ENCODE measurements around the gene PTHLH.

The PTHLH gene

DNA sequence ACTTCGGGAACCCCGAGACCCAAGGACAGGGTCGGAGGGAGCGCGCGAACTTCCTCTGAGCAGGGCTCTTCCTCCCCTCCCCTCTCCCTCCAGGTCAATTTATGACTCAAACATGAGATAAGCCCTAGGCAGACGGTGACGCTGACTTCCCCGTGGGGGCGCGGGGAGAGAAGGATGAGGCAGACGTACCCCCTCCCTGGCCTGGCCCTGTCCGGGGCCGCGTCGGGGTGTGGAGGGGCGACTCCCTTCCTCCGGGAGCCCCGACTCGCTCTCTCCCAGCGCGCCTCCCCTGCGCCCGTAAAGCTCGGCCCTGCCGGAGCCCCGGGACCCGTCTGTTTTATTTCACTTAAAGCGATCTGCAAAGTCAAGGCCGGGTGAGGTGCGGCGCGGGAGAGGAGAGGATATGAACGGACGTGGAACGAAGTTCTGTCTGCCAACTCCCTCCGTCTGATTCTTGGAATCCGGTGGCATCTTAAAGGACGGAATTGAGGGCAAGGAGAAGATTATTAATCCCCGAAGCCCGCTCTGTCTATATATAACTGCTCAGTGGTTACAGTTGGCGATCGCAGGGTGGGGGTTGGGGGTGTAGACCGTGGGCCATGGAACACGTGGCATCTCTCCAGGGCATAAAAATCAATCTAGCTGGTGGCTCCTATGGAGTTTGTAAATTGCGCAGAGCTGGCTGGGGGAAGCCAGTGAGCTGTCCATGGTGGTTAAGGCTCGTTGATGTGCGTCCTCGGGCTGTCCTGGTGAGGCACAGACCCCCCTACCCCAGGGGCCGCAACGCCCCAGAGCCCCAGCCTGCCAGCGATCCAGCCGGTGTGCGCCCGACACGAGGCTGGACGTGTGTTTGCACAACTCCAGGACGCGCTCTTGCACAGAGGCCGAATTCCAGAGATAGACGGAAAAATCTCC is 2.9 kb upstream of the PTHLH start:
- H3K27ac ChIP-seq, result no peak overlapping the region
- H3K4me3 ChIP-seq, result peak overlapping the region; percentile 67
- DNase-seq (ENCODE audit: low spot score), result no peak
- TF ChIP-seq, protein P1, sequence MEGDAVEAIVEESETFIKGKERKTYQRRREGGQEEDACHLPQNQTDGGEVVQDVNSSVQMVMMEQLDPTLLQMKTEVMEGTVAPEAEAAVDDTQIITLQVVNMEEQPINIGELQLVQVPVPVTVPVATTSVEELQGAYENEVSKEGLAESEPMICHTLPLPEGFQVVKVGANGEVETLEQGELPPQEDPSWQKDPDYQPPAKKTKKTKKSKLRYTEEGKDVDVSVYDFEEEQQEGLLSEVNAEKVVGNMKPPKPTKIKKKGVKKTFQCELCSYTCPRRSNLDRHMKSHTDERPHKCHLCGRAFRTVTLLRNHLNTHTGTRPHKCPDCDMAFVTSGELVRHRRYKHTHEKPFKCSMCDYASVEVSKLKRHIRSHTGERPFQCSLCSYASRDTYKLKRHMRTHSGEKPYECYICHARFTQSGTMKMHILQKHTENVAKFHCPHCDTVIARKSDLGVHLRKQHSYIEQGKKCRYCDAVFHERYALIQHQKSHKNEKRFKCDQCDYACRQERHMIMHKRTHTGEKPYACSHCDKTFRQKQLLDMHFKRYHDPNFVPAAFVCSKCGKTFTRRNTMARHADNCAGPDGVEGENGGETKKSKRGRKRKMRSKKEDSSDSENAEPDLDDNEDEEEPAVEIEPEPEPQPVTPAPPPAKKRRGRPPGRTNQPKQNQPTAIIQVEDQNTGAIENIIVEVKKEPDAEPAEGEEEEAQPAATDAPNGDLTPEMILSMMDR (IDR thresholded peaks at IDR 0.05), result no peak

DNA sequence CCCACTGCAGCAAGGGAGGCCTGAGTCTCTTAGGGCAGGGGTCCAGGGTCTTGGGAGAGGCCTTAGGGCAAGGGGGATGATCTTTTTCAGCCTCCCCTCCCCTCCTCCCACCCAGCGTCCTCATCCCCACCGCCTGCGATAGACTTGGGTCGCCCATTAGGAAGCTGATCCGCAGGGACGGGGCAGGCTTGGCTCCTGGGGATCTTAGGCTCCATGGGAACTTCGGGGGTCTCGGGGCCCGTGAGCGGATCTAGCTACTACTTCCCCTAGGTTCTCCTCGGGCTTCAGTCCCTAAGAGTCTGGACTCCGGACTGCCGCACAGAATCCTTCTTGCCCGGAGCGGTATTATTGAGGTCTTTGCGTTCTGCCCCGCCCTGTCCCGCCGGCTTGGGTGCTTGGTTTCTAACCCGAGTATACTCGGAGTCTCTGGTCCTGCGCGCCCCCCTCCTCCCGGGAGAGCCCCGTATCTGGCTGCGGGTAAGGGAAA is 2.2 kb upstream of the PTHLH start:
- Histone ChIP-seq H3K4me3 (peak overlapping the region; percentile 67), H3K27ac (no peak overlapping the region)
- TF ChIP-seq, protein P1 (IDR thresholded peaks at IDR 0.05), result no peak
- DNase-seq (ENCODE audit: low spot score), result no peak

DNA sequence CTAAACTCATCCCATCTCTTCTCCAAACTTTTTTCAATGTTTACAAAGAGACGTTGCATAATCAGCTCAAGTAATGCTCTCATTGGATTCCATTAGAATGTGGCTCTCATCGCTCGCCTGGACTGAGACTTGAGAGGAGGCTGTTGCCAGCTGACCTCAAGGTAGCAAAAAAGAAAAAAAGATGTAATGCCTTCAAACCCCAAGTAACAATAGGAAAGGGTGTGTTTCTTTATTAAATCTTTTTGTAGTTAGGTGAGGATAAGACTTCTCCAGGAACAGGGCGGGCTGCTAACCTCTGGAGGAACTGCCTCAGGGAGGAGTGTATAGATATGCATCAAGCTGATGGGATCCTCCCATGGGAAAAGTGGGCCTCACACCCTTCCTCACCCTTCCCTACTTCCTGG is 956 bp upstream of the PTHLH start:
- TF ChIP-seq, protein P1 (IDR thresholded peaks at IDR 0.05), result no peak
- DNase-seq (ENCODE audit: low spot score), result no peak
- H3K4me3 ChIP-seq, result no peak overlapping the region
- no peak overlapping the region for H3K27ac ChIP-seq

DNA sequence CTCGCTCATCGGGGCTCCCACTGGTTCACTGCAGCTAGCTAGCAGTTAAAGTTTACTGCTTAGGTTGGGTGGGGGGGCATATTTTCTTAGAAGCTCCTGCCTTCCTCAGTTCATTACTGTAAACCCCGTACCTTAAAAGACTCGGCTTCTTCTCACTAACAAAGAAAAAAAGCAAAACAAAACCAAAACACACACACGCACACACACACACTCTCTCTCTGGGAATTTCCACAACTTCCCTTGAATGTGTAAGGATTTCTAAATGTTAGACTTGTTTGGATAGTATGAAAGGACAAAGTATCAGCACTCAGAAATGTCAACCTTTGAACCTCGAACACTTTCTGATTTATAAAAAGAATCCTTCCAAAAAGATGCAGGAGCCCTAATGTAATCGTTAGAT is 927 bp downstream of the PTHLH start:
- H3K4me3 ChIP-seq, result peak overlapping the region; percentile 84
- H3K27ac ChIP-seq, result no peak overlapping the region
- TF ChIP-seq, protein P1 (IDR thresholded peaks at IDR 0.05), result no peak
- DNase-seq (ENCODE audit: low spot score), result no peak

DNA sequence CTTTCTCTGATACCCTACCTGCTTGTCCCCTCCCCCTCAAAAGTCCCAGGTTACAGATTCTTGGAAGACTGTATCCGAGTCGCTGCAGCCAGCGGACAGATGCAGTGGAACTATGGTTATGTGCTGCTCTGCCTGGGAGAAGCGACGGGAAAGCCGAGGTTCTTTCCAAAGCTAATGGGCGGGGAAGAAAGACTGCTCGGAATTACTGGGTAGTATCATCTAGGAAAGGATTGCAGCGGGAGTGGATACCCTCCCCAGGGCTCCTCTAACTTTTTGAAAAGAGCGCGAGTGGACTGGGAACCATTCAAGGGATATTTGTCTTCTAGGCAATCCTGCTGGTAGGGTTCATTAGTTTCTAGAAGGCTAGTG is 1.4 kb downstream of the PTHLH start:
- H3K4me3 ChIP-seq, result peak overlapping the region; percentile 84
- DNase-seq (ENCODE audit: low spot score), result no peak
- TF ChIP-seq, protein P1 (IDR thresholded peaks at IDR 0.05), result no peak
- H3K27ac ChIP-seq, result peak overlapping the region in 1 of 2 donors; percentile 64

DNA sequence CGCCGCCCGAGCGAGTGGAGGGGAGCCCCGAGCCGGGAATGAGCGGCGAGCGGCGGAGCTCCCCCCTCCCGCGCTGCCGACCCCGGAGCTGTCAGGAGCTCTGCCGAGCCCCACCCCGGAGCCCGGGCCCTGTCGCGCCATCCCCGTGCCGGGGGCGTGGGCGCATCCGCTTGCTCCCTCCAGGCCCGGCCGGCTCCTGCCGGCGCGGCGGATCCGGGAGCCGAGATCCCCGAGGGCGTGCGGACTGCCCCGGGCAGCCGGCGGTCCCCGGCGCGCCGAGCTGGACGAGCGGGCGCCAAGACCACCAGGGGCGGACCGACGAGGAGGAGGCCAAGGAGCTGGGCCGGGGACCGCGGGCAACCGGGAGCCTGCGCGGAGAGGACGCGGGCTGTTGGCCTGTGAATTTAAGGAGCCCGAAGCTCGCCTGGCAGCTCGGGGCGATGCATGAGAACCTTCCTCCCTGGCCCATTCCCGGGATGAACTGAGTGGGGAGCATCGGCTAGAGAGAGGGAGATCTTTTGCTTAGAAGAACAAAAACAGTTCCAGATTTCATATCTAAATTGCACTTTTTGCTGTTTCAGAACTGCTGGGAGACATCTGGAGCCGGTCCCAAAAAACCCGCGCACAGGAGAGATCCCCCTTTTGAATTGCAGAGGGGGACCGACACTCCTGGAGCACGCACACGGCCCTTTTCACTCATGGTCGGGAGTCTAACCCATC is 2.0 kb downstream of the PTHLH start:
- H3K27ac ChIP-seq, result peak overlapping the region in 1 of 2 donors; percentile 64
- no peak for DNase-seq (ENCODE audit: low spot score)
- TF ChIP-seq, protein P1 (IDR thresholded peaks at IDR 0.05), result no peak
- peak overlapping the region; percentile 84 for H3K4me3 ChIP-seq

Data from coronary artery (tissue), 2 donors.